ENCODE measurements around the gene FAM83G. TPM values are rescaled to one million over a fixed set of nuclear protein-coding genes. Genes with fewer than 3 reads are reported as not detected.
A peak's percentile ranks its signal among the peaks of the same experiment; 100 is the strongest.

The FAM83G gene
- total RNA-seq, 1 donor from 2014 or later: 28.4 TPM

DNA sequence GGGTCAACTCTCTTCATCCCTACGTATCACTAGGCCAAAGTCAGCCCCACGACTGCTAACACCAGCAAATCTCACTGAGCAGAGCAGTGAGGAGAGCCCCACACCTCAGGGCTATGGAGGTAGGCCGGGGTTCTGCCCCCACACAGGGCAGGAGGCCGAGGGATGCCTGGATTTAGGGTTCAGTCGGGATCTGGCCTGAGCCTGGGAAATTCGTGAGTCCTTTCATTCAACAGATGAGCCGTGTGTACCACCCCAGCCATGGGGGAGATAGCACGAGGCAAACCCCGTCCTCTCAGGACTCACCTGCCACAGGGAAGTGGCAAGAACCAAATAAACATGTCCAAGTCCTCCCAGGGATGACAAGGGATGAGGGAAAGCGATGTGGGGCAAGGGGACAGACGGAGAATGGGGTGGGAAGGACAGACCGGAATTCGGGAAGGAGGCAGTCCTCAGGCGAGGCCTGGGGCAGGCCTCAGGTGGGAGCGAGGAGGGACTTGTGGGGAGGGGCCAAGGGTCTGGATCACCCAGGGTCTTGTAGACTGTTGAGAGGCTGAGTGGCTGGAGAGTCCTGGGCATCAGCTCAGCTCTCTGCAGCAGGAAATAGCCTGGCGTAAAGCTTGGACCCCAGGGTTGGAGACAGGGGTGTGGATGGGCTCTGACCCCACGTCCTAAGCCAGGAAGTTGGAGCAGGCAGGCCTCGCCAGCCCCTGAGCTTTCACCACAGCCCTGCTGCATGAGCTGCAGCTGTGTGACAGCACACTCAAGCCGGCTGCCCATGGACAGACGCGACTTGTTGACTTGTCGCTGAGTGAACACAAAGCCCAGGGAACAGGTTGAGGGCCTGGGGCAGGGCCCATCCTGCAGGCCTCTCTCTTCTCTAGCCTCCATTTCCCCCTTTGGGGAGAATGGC lies 7.9 kb upstream of the FAM83G start:
- no peak for DNase-seq (ENCODE audit: low read depth)
- TF ChIP-seq, protein P1, sequence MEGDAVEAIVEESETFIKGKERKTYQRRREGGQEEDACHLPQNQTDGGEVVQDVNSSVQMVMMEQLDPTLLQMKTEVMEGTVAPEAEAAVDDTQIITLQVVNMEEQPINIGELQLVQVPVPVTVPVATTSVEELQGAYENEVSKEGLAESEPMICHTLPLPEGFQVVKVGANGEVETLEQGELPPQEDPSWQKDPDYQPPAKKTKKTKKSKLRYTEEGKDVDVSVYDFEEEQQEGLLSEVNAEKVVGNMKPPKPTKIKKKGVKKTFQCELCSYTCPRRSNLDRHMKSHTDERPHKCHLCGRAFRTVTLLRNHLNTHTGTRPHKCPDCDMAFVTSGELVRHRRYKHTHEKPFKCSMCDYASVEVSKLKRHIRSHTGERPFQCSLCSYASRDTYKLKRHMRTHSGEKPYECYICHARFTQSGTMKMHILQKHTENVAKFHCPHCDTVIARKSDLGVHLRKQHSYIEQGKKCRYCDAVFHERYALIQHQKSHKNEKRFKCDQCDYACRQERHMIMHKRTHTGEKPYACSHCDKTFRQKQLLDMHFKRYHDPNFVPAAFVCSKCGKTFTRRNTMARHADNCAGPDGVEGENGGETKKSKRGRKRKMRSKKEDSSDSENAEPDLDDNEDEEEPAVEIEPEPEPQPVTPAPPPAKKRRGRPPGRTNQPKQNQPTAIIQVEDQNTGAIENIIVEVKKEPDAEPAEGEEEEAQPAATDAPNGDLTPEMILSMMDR (IDR thresholded peaks at IDR 0.05; ENCODE audit: insufficient read depth, low read length, severe bottlenecking): no peak
- Histone ChIP-seq H3K4me3 (ENCODE audit: low read depth, low read length) (no peak overlapping the region), H3K27me3 (ENCODE audit: control insufficient read depth, insufficient read depth, low read length) (no peaks in the 10 kb centered on the region), H3K36me3 (ENCODE audit: control insufficient read depth, insufficient read depth, low read length) (no peaks in the 10 kb centered on the region)
- FAIRE-seq: peak; percentile 32

DNA sequence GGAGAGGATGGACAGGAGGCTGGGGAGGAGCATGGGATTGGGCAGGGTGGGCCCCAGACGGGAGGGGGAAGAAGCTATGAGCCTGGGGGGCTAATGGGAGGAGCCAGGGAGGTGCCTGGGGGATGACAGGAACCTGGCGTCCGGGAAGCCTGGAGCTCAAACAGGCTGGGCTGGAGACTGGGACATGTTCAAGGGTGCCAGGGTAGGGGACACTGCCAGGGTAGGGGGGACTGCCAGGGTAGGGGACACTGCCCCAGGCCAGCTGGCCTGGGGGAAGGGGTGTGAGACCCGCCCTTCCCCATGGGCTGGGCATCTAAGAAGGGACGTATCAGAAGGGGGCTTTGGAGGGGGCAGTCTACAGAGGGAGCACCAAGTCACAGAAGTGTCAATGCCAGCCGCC lies 7.0 kb upstream of the FAM83G start:
- TF ChIP-seq, protein P1 (IDR thresholded peaks at IDR 0.05; ENCODE audit: insufficient read depth, low read length, severe bottlenecking): no peak
- H3K36me3 ChIP-seq (ENCODE audit: control insufficient read depth, insufficient read depth, low read length): no peaks in the 10 kb centered on the region
- no peak for DNase-seq (ENCODE audit: low read depth)
- FAIRE-seq: no peak
- no peak overlapping the region for H3K4me3 ChIP-seq (ENCODE audit: low read depth, low read length)
- no peaks in the 10 kb centered on the region for H3K27me3 ChIP-seq (ENCODE audit: control insufficient read depth, insufficient read depth, low read length)

DNA sequence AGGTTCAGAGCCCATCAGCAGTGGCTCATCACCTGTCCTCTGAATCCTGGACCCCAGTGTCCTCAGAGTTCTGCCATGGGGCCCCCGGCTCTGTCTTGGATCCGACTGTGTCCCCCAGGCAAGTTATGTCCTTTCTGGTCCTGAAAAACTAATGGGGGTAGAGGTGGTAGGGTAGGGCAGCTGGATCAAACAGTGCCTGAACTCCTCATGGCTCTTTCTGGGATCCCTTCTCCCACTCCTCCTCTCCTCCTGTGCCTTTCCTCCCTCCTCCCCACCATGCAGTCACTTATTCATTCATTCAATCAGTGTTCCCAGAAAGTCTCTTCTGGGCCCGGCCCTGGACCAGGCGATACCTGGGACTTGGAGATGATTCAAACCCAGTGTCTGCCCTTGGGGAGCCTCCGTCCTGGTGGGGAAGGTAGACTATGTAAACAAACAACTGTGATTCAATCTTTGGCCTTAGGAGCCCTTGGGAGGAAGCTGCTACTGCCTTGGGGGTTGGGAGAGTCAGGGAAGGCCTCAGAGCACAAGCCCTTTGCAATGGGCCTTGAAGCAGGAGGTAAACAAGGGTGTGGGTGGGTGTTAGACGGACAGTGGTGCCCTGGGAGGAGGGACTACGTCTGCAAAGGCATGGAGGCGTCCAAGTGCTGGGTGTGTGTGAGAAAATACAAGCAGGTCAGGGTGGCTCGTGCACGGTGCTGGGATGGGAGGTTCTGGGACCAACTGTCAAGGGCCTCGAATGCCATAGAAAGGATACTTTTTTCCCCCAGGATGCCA lies 6.4 kb upstream of the FAM83G start:
- no peaks in the 10 kb centered on the region for H3K36me3 ChIP-seq (ENCODE audit: control insufficient read depth, insufficient read depth, low read length)
- H3K4me3 ChIP-seq (ENCODE audit: low read depth, low read length): no peak overlapping the region
- peak; percentile 85 for DNase-seq (ENCODE audit: low read depth)
- no peaks in the 10 kb centered on the region for H3K27me3 ChIP-seq (ENCODE audit: control insufficient read depth, insufficient read depth, low read length)
- TF ChIP-seq, protein P1 (IDR thresholded peaks at IDR 0.05; ENCODE audit: insufficient read depth, low read length, severe bottlenecking): no peak
- peak; percentile 92 for FAIRE-seq

DNA sequence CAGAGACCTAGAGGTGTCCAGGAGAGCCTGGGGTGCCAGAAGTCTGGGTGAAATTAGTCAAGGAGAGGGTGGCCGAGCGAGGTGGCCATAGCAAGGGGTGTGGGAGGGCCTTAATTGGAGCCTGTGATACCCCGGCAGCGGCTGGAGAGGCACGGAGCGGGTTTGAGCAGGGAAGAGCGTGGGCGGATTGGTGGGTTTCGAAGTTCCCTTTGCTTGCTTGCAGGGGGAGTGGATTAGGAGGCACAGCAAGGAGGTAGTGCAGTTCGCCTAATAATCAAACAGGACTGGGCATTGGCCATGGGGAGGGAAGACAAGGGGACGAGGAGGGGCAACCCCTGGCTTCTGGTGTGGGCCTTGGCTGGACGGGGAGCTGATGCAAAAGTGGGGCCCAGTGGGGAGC lies 5.4 kb upstream of the FAM83G start:
- DNase-seq (ENCODE audit: low read depth): no peak
- Histone ChIP-seq H3K27me3 (ENCODE audit: control insufficient read depth, insufficient read depth, low read length) (no peaks in the 10 kb centered on the region), H3K4me3 (ENCODE audit: low read depth, low read length) (no peak overlapping the region), H3K36me3 (ENCODE audit: control insufficient read depth, insufficient read depth, low read length) (no peaks in the 10 kb centered on the region)
- no peak for FAIRE-seq
- TF ChIP-seq, protein P1 (IDR thresholded peaks at IDR 0.05; ENCODE audit: insufficient read depth, low read length, severe bottlenecking): no peak

DNA sequence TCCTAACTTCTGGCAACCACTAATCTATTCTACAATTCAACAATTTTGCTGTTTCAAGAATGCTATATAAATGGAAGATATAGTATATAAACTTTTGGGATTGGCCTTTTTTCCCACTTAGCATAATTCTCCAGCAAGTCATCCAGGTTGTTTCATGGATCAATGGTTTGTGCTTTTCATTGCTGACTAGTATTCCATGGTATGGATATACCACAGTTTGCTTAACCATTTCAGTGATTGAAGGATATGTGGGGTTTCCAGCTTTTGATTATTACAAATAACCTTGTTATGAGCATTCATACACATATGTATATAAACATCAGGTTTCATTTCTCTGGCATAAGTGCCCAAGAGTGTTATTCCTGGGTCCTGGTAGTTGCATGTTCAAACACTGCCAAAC lies 2.1 kb upstream of the FAM83G start:
- DNase-seq (ENCODE audit: low read depth): no peak
- TF ChIP-seq, protein P1 (IDR thresholded peaks at IDR 0.05; ENCODE audit: insufficient read depth, low read length, severe bottlenecking): no peak
- H3K4me3 ChIP-seq (ENCODE audit: low read depth, low read length): no peak overlapping the region
- FAIRE-seq: no peak
- peaks cover 10% of the 10 kb centered on the region for H3K36me3 ChIP-seq (ENCODE audit: control insufficient read depth, insufficient read depth, low read length)
- no peaks in the 10 kb centered on the region for H3K27me3 ChIP-seq (ENCODE audit: control insufficient read depth, insufficient read depth, low read length)

Measured in bronchial epithelial cell (primary cell).